Upper lobe of right lung (tissue), 1 donor: Measurements from ENCODE around the gene TFCP2L1. TPM values are rescaled to one million over a fixed set of nuclear protein-coding genes. Genes with fewer than 3 reads are reported as not detected.
A peak's percentile ranks its signal among the peaks of the same experiment; 100 is the strongest.

Experiments used
- ATAC-seq: fragments of 200-7000 bp; cut with Tn5 transposase; one replicate; pipeline ENCODE4 v1.9.1; 2020; ENCODE audit warnings: mild to moderate bottlenecking, moderate library complexity
- DNase-seq: peaks from one replicate; pipeline ENCODE4 v3.0.0-alpha.2; 2020
- H3K27ac ChIP-seq: fragments of 200-600 bp; one replicate; pipeline ENCODE4 v1.8.0; 2022
- H3K27me3 ChIP-seq: fragments of 200-600 bp; one replicate; pipeline ENCODE4 v1.8.0; 2022; ENCODE audit warnings: mild to moderate bottlenecking
- H3K36me3 ChIP-seq: fragments of 200-600 bp; one replicate; pipeline ENCODE4 v1.8.0; 2022
- H3K4me1 ChIP-seq: fragments of 200-600 bp; one replicate; pipeline ENCODE4 v1.8.0; 2022
- H3K4me3 ChIP-seq: fragments of 200-600 bp; one replicate; pipeline ENCODE4 v1.8.0; 2022; ENCODE audit warnings: mild to moderate bottlenecking
- H3K9me3 ChIP-seq: fragments of 200-600 bp; one replicate; pipeline ENCODE4 v1.8.0; 2022
- intact Hi-C: fragments of 100-400 bp; cut with DNase I; formaldehyde crosslinking; loops from one replicate; pipeline ENCODE4 v1.11.0; 2022
- total RNA-seq: library from RNA; stranded (reverse); fragmentation: NEBNext Ultra II Directional; extraction: Animal tissue kit (Norgen Biotek cat#: 25700); gene quantifications from one replicate; pipeline ENCODE4 v1.2.1, GENCODE V29; 2021
- TF ChIP-seq, protein P1 (sequence below): fragments of 200-600 bp; IDR thresholded peaks from one replicate; pipeline ENCODE4 v1.8.0; 2022; ENCODE audit warnings: antibody characterized with exemption
- donor health status: DM: no; HTN: yes; CAD: no; lungs with severe emphysema.

The TFCP2L1 gene
- total RNA-seq, 1 donor from 2014 or later, result 22.0 TPM

- no peak for DNase-seq
- ATAC-seq, result no peak
- Histone ChIP-seq H3K36me3 (no peaks in the 10 kb centered on the region), H3K4me1 (no peaks in the 10 kb centered on the region), H3K9me3 (no peaks in the 10 kb centered on the region), H3K27ac (no peak overlapping the region), H3K27me3 (no peaks in the 10 kb centered on the region), H3K4me3 (no peak overlapping the region)
- TF ChIP-seq, protein P1, sequence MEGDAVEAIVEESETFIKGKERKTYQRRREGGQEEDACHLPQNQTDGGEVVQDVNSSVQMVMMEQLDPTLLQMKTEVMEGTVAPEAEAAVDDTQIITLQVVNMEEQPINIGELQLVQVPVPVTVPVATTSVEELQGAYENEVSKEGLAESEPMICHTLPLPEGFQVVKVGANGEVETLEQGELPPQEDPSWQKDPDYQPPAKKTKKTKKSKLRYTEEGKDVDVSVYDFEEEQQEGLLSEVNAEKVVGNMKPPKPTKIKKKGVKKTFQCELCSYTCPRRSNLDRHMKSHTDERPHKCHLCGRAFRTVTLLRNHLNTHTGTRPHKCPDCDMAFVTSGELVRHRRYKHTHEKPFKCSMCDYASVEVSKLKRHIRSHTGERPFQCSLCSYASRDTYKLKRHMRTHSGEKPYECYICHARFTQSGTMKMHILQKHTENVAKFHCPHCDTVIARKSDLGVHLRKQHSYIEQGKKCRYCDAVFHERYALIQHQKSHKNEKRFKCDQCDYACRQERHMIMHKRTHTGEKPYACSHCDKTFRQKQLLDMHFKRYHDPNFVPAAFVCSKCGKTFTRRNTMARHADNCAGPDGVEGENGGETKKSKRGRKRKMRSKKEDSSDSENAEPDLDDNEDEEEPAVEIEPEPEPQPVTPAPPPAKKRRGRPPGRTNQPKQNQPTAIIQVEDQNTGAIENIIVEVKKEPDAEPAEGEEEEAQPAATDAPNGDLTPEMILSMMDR, result no peak
- intact Hi-C loops, result no loop called here
Measured at GRCh38 chr2:121185571-121186074, 99.4 kb downstream of the TFCP2L1 start.

DNA sequence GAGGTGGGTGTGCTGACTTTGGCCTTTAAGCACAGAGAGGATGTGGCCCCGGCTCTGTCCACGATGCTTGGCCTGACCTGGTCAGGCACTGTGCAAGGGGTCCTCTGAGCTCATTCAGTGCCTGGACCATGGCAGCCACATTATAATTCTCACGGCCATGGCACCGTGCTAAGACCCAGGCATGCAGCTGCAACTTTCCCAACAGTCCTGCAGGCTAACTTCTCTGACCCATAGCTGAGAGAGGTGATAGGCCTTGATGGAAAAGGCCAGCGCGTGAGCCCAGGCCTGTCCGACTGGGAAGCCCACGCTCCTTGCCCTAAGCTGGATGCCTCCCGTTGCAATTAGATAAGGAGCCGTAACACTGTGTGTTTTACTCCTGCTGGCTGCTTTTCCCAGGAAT is 99.9 kb downstream of the TFCP2L1 start:
- Histone ChIP-seq H3K4me3 (no peak overlapping the region), H3K36me3 (no peaks in the 10 kb centered on the region), H3K9me3 (no peaks in the 10 kb centered on the region), H3K4me1 (no peaks in the 10 kb centered on the region), H3K27ac (no peak overlapping the region), H3K27me3 (no peaks in the 10 kb centered on the region)
- ATAC-seq (no peak), DNase-seq (no peak)
- intact Hi-C loops, result no loop called here
- TF ChIP-seq, protein P1, result no peak

- Histone ChIP-seq H3K4me3 (no peak overlapping the region), H3K4me1 (no peaks in the 10 kb centered on the region), H3K9me3 (no peaks in the 10 kb centered on the region), H3K27ac (no peak overlapping the region), H3K27me3 (no peaks in the 10 kb centered on the region), H3K36me3 (no peaks in the 10 kb centered on the region)
- intact Hi-C loops, result no loop called here
- DNase-seq (no peak), ATAC-seq (no peak)
- TF ChIP-seq, protein P1, result no peak
Measured at GRCh38 chr2:121184248-121184862, 100.6 kb downstream of the TFCP2L1 start.

GRCh38 chr2:121182520-121182919 is 102.5 kb downstream of the TFCP2L1 start:
- intact Hi-C loops, result no loop called here
- no peaks in the 10 kb centered on the region for H3K9me3 ChIP-seq
- no peaks in the 10 kb centered on the region for H3K27me3 ChIP-seq
- TF ChIP-seq, protein P1, result no peak
- DNase-seq (no peak), ATAC-seq (no peak)
- H3K36me3 ChIP-seq, result no peaks in the 10 kb centered on the region
- no peak overlapping the region for H3K27ac ChIP-seq
- H3K4me1 ChIP-seq, result no peaks in the 10 kb centered on the region
- no peak overlapping the region for H3K4me3 ChIP-seq

GRCh38 chr2:121179467-121179866 is 105.5 kb downstream of the TFCP2L1 start:
- TF ChIP-seq, protein P1, result no peak
- Histone ChIP-seq H3K36me3 (no peaks in the 10 kb centered on the region), H3K27me3 (no peaks in the 10 kb centered on the region), H3K4me1 (no peaks in the 10 kb centered on the region), H3K27ac (no peak overlapping the region), H3K9me3 (no peaks in the 10 kb centered on the region), H3K4me3 (no peak overlapping the region)
- DNase-seq (no peak), ATAC-seq (peak; percentile 43)
- intact Hi-C loops, result no loop called here

GRCh38 chr2:121178730-121179129 is 106.3 kb downstream of the TFCP2L1 start:
- H3K27ac ChIP-seq, result no peak overlapping the region
- H3K36me3 ChIP-seq, result no peaks in the 10 kb centered on the region
- H3K4me3 ChIP-seq, result no peak overlapping the region
- TF ChIP-seq, protein P1, result no peak
- no peak for DNase-seq
- no peak for ATAC-seq
- intact Hi-C loops, result no loop called here
- no peaks in the 10 kb centered on the region for H3K4me1 ChIP-seq
- H3K9me3 ChIP-seq, result no peaks in the 10 kb centered on the region
- H3K27me3 ChIP-seq, result no peaks in the 10 kb centered on the region
